HG03457 (cell line): Measurements from ENCODE around the gene SLC9A3.
"Not testable (repeated sequence)": the region's sequence is repeated elsewhere in the genome, so short reads cannot be mapped to it uniquely, and the experiment has no call there.

Source experiments
- ATAC-seq: cut with Tn5 transposase; IDR thresholded peaks from one replicate; pipeline ENCODE4 v1.9.1; 2021; ENCODE audit warnings: moderate number of reproducible peaks; ENCODE audit not compliant: unreplicated experiment

Gene SLC9A3

DNA sequence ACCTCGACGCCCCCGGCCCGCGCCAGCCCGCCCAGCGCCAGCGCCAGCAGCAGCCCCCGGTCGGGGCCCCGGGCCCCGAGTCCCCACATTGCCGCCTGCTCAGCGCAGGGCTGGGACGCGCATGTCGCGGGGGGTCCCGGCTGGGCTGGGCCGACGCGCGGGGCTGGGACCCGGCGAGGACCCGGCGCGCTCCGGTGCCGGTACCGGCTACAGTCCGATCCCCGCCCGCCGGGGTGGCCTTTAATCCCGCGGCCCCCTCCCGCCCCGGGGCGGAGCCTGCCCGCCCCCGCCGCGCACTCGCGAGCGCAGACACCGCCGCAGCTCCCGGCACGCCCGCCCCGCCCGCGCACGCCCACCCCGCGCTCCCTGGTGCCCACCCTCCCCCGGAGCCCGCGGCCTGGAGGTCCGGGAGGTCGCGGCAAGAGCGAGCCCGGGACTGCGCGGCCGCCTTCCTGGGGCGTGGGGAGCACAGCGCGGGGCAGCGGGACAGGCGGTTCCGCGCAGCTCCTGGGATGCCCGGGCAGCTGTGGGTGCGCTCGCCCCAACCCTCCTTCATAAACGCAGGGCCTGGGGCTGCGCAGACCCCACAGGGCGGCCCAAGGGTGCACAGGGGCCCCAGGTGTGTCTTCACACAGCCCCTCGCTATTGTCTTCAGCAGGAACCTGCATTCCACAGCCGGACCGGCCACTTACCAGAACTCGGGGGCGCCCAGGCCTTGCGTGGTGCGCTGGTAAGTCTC, at the start of gene SLC9A3:
TSS of gene SLC9A3 (minus strand) at position 216 of the 739 bp plus-strand sequence.
- no peak for ATAC-seq

DNA sequence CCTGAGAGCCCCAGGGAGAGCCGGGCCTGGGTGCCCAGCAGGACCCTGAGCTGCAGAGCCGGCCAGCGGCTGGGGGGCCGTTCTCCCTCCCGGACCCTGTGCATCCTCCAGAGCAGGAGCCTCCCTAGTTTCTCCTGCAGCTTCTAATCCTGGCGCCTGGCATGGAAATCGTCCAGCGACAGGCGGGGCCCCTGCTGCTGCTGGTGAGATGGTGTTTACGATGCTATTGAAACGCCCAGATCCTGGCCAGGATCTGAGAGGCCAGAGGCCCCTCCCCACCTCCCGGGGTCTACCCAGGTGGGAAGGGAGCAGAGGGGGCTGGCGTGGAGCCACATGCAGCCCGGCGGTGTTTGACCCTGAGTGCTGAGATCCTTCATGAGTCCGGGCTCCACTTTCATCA, 49.7 kb upstream of the SLC9A3 start:
- no peak for ATAC-seq

DNA sequence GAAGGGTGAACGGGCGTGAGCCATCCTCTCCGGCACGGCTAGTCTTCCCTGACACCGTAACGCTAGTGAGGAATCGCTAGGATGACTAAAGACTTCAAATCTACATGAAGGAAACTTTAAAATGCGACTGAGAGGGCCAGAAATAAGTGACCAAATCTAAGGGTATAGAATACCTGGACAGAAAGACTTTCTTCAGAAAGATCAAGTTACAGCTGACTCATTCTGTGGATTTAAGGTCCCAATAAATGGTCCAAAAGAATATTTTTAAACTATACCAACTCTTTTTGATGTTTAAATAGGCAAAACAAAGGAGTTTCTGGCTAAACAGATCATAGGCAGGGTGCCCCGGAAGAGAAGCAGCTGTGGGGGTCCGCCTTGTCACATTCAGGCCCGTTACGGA, 49.0 kb upstream of the SLC9A3 start:
- no peak for ATAC-seq

DNA sequence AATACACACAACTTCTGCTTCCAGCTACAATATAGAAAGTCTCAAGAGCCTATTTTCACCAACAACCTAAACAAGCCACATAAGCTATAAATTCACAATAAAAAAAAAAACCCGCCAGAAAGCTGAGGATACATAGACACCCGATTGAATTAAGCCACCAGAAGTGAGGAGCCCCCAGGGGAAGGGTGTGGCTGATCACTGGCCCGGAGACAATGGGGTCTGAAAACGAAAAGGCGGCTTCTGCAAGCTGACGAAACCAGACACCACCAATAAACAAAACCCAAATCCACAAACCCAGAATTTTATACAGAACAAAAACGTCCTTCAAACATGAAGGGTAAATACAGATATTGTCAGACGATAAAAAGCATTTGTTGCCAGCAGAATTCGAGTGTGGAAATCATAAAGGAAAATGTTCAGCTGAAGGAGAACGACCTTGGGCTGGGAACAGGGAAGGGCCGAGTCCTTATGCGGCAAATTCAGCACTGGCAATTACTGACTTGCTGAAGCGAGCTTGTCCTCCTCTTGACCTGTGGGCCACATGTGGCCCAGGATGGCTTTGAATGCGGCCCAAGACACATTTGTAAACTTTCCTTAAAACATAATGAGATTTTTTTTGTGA, 48.3 kb upstream of the SLC9A3 start:
- no peak for ATAC-seq

DNA sequence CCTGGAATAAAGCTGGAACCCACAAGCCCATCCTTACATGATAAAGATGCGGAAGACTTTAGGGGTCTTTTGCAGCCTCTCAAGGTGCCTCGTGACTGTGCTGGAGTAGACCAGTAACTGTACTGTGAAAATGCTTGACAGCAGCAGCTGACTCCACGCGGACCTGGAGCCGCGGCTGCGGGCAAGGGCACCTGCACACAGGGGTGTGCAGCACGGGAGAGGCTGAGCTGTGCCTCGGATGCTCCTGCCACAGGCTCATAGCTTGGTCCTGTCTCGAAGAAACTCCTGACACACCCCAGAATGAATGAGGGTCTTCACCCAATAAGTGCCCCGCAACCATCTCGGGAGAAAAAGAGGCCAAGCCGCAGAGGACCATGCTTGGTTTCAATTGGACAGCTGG, 47.5 kb upstream of the SLC9A3 start:
- ATAC-seq = no peak

DNA sequence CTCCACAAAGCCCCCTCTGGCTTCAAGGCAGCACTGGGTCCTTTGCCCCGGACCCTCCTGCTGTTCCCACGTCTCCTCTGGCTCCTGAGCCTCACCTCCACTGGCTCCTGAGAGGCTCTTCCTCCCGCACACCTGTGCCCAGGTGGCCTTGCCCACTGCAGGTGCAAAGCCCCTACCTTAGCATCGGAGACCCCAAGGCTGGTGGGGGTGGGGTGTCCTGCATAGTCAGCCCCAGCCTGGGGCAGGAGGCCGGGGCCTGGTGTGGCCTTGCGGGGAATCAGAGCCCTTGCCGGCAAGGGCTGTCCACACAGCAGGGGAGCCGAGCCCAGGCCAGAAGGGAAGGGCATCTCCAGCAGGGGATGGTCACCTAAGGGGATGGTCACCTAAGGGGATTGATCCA, 46.6 kb upstream of the SLC9A3 start:
- ATAC-seq = no peak

DNA sequence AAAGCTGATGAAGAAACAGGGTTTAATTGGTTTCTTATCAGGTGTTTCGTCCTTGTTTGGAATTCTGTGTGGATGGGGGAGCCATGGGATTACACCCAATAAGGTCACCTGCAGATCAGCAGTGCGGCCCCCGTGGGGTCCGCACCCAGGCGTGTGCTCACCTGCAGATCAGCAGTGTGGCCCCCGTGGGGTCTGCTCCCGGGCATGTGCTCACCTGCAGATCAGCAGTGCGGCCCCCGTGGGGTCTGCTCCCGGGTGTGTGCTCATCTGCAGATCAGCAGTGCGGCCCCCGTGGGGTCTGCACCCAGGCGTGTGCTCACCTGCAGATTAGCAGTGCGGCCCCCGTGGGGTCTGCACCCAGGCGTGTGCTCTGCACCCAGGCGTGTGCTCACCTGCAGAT, 46.2 kb upstream of the SLC9A3 start:
- ATAC-seq = no peak

DNA sequence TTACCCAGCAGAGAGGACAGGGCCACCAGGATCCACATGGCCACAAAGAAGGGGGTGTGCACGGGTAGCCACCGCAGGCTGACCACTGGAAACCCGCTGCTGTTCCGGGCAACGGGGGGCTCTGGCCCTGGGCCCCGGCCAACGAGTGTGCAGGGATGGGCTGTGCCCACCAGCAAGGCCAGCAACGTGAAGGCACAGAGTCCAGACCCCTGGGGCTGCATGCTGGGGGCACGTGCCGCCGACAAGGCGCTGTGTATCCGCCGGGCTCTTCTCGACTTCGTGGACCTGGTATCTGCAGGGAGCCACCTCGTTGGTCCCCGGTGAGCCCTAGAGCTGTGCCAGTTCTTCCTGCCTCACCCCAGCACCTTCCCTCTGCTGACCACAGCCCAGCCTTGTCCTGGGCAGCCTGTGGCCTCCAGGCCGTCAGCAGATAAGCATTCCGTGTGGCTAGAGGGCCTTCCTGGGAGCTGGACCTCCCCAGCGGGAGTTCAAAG, 45.7 kb upstream of the SLC9A3 start:
- no peak for ATAC-seq

DNA sequence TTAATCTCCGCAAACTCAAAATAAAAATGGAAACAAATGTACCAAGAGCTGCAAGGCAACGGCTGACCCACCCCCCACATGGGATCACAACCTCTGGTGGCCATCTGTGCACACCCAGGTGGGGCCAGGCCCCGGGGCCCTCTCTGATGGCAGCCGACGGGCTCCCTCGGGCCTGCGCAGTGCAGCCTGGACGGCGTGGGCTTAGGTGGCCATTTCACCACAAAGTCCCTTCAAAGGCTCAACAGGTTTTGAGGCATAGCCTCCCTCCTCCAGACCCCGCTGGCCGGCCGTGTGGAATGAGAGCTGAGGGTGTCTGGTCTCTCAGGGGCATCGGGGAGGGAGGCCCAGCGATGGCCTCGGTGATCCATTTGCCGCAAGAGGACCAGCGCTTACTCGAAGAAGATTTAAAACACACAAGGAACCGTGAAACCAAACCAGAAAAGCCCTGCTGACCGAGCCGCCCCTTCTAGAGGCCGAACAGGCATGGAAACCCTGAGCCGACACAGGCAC, 45.2 kb upstream of the SLC9A3 start:
- ATAC-seq = no peak

DNA sequence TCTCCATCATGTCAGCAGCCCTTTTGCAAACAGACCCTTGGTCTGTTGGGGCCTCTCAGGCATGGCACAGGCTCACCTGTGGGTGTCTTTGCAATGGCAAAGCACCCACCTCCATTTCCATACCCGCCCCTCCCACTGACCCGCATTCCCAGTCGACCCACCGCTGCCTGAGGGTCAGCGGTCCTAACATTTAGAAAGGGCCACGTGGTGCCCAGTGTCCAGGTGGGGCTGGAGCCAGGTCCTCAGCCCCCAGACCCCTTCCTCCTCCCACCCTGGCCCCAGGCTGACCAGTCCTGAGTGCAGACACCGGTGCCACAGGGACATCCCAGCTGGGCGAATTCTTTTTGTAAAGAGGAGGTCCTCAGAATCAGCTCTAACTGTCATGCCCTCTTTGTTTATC, 44.6 kb upstream of the SLC9A3 start:
- no peak for ATAC-seq

DNA sequence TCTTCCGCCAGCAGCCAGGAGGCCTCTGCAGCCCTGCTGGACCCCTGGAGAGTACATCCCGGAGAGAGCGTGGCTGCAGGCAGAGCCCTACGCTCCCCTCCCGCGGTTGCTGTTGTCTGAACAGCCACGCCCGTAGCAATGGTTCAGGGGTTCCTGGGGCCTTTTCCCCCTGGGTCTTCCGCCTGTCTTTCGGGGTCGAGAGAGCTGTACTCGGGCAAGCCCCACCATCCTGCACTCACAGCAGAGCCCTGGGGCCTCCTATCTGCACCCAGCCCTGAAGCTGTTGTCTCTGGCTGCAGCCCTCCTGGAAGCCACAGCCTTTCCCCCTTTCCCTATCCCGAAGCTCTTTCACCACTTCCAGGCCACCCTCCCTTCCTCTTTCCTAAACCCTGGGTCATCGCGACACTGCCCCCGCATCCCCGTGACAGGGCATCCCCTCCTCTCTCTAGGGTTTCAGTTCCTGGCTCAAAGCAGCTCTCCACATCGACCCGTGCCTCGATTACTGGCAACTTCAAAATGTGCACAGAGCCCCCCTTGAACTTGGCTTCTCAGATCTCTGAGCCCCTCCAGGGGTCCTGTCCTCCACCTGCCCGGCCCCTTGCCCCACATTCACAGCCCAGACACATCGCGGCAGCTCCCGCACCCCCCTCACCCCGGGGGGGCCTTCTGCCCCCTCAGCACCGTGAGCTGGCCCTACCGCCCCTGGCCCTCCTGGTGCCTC, 44.0 kb upstream of the SLC9A3 start:
- ATAC-seq = no peak

DNA sequence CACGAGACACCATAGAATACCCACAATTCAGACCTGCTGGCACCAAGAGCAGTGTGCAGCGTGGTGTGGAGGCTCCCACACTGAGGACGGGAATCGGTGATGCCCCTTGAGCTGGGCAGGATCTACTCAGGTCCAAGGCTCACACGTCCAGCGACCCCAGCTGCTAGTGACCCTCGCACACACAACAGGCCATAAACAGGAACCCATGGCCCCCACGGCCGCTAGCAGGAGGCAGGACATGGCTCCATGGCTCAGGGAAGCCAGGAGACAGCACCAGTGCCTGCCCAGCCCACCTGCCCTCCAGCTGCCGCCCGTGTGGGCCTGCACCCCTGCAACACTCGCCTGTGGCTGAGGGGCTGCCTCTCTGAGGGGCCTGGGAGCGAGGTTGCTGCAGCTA, 43.4 kb upstream of the SLC9A3 start:
- no peak for ATAC-seq

DNA sequence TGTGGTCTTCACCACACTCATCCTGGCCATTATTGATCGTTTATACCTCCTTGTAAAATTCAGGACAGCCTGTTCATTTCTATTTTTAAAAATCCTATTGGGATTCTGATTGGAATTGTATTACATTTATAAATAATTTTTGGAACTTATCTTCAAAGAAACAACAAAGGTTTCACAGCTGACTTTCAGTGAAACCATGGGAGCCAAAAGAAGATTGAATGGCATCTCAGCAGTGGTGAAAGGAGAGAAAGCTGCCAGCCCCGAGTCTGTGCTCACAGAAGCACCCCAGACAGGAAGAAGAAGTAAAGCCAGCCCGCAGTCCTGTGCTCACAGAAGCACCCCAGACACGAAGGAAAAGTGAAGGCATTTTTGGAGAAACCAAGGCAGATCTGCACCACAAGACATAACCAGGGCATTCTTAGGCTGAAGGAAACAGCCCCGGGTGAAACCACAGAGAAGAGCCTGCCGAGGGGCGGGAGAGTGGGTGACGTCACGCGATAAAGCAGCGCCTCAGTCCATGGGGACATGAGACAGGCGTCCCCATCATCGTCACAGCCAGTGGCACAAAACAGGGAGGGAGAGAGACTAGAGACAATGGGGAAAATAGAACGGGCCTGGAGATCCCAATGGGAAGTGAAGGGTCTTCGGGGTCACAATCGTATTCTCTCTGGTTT, 42.5 kb upstream of the SLC9A3 start:
- no peak for ATAC-seq

DNA sequence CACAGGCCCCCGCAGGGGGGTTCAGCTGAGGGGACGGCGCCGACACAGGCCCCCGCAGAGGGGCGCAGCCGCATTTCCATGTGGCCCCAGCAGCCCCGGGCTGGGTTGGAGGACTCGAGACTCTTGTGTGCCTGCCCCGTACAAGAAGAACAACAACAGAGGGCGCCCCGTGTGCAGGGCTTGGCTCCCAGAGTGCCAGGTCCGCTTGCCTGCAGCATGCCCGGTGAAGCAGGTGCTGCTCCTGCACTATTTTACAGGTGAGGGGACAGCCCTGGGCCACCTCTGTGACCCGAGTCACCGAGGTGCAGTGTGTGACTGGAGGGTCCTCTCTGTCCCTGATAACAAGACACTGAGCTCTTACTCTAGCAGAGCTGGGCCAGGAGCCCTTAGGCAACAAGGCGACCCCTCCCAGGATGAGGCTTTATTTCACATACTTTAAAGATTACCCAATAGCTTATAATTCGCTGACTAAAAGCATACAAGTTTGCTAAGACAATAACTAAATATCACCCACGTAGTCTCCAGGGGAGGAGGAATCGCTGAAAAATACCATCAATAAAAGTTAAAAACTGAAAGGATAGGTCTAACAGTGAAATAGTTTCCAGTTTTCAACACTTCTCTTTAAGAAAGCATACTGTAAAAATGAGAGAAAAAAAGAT, 41.7 kb upstream of the SLC9A3 start:
- no peak for ATAC-seq

DNA sequence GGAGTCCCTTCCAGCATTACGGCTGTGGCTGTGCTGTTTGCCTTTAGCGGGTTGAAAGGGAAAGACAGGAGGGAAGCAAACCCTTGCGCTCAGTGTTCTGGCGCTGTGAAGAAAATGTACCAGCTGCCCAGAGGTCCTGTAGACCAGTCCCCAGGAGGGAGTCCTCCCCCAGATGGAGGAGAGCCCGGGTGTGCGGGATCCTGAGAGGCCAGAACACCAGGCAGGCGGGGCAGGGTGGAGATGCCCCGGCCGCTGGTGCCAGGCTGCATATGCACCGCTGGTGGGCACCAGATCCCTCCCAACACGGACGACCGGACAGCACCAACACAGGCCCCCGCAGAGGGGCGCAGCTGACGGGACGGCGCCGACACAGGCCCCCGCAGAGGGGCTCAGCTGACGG, 37.2 kb upstream of the SLC9A3 start:
- ATAC-seq = no peak

DNA sequence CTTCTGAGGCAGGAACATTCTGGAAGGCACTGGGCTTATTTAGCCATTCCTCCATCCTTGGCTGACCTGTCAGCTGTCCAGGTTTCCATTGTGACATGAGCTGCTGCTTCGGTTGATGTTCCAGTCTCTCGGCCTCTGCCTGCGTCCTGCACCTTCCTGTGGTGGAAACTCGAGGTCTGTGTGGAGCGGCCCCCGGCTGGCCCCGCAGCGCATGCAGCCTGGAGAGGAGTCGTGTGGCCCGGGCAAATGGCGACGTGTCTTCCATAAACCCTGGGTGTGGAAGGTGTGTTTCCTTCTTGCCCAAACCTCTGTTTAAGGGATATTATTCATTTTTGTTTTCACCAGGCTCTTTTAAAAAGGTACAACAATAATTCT, 36.5 kb upstream of the SLC9A3 start:
- no peak for ATAC-seq

DNA sequence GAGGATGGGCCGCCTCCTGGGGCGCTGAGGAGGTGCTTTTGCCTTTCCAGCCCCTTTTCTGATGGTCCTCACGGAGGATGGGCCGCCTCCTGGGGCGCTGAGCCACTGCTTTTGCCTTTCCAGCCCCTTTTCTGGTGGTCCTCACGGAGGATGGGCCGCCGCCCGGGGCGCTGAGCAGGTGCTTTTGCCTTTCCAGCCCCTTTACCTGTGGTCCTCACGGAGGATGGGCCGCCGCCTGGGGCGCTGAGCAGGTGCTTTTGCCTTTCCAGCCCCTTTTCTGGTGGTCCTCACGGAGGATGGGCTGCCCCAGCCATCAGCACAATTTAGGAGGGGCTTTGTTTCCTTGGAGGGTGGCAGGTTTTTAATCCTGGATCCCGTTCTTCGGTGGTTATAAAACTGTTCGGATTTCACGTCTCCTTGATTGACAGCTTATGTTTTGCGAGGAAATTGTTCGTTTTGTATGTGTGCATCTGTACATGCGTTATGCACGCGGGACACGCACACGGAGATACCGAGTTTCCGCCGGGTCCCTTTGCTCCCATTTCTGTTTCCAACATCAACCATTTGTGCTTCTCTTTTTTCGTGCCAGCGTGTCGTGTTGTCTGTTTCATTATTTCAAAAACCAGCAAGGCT, 34.7 kb upstream of the SLC9A3 start:
- ATAC-seq = no peak

DNA sequence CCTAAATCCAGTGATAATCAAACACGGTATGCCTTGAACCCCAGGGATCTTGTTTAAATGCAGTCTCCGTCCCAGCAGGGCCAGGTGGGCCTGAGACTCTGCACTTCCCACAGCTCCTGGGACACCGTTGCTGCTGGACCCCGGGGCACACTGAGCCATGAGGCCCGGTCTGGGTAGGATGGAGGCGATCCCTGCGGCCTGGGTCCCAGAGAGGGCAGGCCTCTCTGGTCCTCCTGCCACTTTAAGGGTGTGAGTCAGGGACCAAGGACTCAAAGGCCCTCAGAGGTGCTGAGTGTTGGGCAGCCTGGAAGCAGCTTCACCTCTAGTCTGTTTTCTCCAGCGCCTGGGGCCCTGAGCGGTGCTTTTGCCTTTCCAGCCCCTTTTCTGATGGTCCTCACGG, 34.1 kb upstream of the SLC9A3 start:
- no peak for ATAC-seq

DNA sequence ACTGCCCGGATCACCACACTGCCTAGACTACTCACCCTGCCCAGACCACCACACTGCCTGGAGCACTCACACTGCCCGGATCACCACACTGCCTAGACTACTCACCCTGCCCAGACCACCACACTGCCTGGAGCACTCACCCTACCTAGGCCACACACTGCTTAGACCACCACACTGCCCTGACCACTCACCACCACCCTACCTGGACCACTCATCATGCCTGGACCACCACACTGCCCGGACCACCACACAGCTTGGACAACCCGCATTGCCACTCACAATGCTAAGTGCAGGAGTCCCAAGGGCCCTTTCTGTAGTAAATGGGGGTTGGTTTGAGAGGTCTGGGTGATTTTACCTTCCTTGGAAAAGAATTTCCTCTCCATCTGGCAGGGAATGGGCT, 33.7 kb upstream of the SLC9A3 start:
- not testable (repeated sequence) for ATAC-seq

DNA sequence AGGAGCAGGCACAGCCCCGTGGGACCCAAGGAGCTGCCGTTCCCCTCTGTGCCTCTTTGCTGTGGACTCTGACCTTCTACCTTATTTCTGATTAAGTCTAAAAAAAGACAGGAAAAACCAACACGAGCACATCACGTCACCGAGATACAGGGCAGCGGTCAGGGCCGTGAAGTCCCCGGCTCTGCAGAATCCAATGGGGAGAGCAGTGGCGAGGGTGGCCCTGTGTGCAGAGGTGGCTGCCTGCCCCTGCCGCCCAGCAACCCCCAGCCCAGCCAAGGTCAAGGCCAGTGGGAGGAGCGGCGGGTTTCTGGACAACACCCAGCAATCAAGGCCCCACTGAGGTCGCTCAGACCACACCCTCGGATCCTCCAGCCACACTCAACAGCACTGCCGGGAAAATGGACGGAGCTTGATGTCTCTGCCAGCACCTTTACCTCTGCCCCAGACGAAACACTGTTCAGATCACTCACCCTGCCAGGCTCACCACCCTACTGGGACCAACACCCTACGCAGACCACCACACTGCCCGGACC, 32.7 kb upstream of the SLC9A3 start:
- no peak for ATAC-seq
